ENCODE data around the gene ATAD2B. TPM values are rescaled to one million over a fixed set of nuclear protein-coding genes. Genes with fewer than 3 reads are reported as not detected.

Gene ATAD2B
- total RNA-seq, 1 donor from 2014 or later: 8.1 TPM

GRCh38 chr2:23709311-23709710 lies 217.6 kb downstream of the ATAD2B start:
- Histone ChIP-seq H3K27me3 (ENCODE audit: control insufficient read depth, insufficient read depth, low read length) (no peaks in the 10 kb centered on the region), H3K36me3 (ENCODE audit: control insufficient read depth, insufficient read depth, low read length) (no peaks in the 10 kb centered on the region), H3K4me3 (ENCODE audit: low read depth, low read length) (no peak overlapping the region)
- no peak for DNase-seq (ENCODE audit: low read depth)
- TF ChIP-seq, protein P1, sequence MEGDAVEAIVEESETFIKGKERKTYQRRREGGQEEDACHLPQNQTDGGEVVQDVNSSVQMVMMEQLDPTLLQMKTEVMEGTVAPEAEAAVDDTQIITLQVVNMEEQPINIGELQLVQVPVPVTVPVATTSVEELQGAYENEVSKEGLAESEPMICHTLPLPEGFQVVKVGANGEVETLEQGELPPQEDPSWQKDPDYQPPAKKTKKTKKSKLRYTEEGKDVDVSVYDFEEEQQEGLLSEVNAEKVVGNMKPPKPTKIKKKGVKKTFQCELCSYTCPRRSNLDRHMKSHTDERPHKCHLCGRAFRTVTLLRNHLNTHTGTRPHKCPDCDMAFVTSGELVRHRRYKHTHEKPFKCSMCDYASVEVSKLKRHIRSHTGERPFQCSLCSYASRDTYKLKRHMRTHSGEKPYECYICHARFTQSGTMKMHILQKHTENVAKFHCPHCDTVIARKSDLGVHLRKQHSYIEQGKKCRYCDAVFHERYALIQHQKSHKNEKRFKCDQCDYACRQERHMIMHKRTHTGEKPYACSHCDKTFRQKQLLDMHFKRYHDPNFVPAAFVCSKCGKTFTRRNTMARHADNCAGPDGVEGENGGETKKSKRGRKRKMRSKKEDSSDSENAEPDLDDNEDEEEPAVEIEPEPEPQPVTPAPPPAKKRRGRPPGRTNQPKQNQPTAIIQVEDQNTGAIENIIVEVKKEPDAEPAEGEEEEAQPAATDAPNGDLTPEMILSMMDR (IDR thresholded peaks at IDR 0.05; ENCODE audit: insufficient read depth, low read length, poor library complexity, severe bottlenecking): no peak

- Histone ChIP-seq H3K36me3 (ENCODE audit: control insufficient read depth, insufficient read depth, low read length) (no peaks in the 10 kb centered on the region), H3K27me3 (ENCODE audit: control insufficient read depth, insufficient read depth, low read length) (no peaks in the 10 kb centered on the region), H3K4me3 (ENCODE audit: low read depth, low read length) (no peak overlapping the region)
- TF ChIP-seq, protein P1 (IDR thresholded peaks at IDR 0.05; ENCODE audit: insufficient read depth, low read length, poor library complexity, severe bottlenecking): no peak
- no peak for DNase-seq (ENCODE audit: low read depth)
These were observed 218.2 kb downstream of the ATAD2B start for GRCh38 chr2:23708771-23709170.

- TF ChIP-seq, protein P1 (IDR thresholded peaks at IDR 0.05; ENCODE audit: insufficient read depth, low read length, poor library complexity, severe bottlenecking): no peak
- H3K36me3 ChIP-seq (ENCODE audit: control insufficient read depth, insufficient read depth, low read length): no peaks in the 10 kb centered on the region
- no peaks in the 10 kb centered on the region for H3K27me3 ChIP-seq (ENCODE audit: control insufficient read depth, insufficient read depth, low read length)
- DNase-seq (ENCODE audit: low read depth): no peak
- H3K4me3 ChIP-seq (ENCODE audit: low read depth, low read length): no peak overlapping the region
These were observed 219.8 kb downstream of the ATAD2B start for GRCh38 chr2:23707096-23707495.

DNA sequence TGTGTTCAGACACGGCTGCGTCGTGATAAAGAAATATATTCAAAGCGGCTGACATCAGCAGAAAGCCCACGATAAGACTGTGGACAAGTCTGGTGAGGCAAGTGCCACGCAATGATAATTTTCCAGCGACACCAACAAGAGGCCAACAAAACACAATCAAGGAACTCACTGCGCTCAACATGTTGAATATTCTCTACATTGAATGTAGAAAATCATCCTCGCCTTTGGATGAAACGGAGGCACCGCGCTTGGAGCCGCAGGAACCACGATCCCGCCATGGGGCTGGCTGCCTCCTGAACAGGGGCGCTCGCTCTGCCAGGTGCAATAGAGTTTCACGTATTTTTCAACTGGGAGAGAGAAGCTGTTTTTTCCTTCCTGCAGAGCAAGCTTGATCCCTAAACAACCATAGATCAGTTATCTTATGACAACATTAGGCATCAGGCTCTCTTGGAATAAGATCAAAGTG lies 220.3 kb downstream of the ATAD2B start:
- no peak for DNase-seq (ENCODE audit: low read depth)
- H3K27me3 ChIP-seq (ENCODE audit: control insufficient read depth, insufficient read depth, low read length): no peaks in the 10 kb centered on the region
- no peak overlapping the region for H3K4me3 ChIP-seq (ENCODE audit: low read depth, low read length)
- H3K36me3 ChIP-seq (ENCODE audit: control insufficient read depth, insufficient read depth, low read length): no peaks in the 10 kb centered on the region
- TF ChIP-seq, protein P1 (IDR thresholded peaks at IDR 0.05; ENCODE audit: insufficient read depth, low read length, poor library complexity, severe bottlenecking): no peak

GRCh38 chr2:23705771-23706612 lies 220.9 kb downstream of the ATAD2B start:
- H3K27me3 ChIP-seq (ENCODE audit: control insufficient read depth, insufficient read depth, low read length): no peaks in the 10 kb centered on the region
- no peak overlapping the region for H3K4me3 ChIP-seq (ENCODE audit: low read depth, low read length)
- H3K36me3 ChIP-seq (ENCODE audit: control insufficient read depth, insufficient read depth, low read length): no peaks in the 10 kb centered on the region
- TF ChIP-seq, protein P1 (IDR thresholded peaks at IDR 0.05; ENCODE audit: insufficient read depth, low read length, poor library complexity, severe bottlenecking): no peak
- DNase-seq (ENCODE audit: low read depth): no peak

All from kidney epithelial cell (primary cell).